GM21786 (cell line): Measurements from ENCODE around the gene RXRB.
"Not testable (repeated sequence)": the region's sequence is repeated elsewhere in the genome, so short reads cannot be mapped to it uniquely, and the experiment has no call there.

Experiments
- ATAC-seq: cut with Tn5 transposase; IDR thresholded peaks from one replicate; pipeline ENCODE4 v1.9.1; 2021; ENCODE audit not compliant: unreplicated experiment

Gene RXRB

GRCh38 chr6:33200219-33201146 lies at the start of gene RXRB, which contains the start of gene SLC39A7:
Gene RXRB, minus strand, starts transcription at chr6:33200665. Its CDS starts 189 bp downstream, at chr6:33200476.
Gene SLC39A7, plus strand, starts transcription at chr6:33200867. Its CDS starts 379 bp downstream, at chr6:33201246.
- ATAC-seq: peak; percentile 45

GRCh38 chr6:33249732-33250630 lies 49.5 kb upstream of the RXRB start:
- no peak for ATAC-seq

- peak; percentile 92 for ATAC-seq
These were observed 48.7 kb upstream of the RXRB start for GRCh38 chr6:33248932-33249731.

GRCh38 chr6:33248643-33248931 lies 48.1 kb upstream of the RXRB start:
- ATAC-seq: peak; percentile 2

- ATAC-seq: peak; percentile 28
These were observed 47.6 kb upstream of the RXRB start for GRCh38 chr6:33247977-33248642.

GRCh38 chr6:33243476-33243875 lies 43.0 kb upstream of the RXRB start:
- no peak for ATAC-seq

GRCh38 chr6:33241968-33242367 lies 41.5 kb upstream of the RXRB start:
- no peak for ATAC-seq

- no peak for ATAC-seq
These were observed 37.3 kb upstream of the RXRB start for GRCh38 chr6:33237741-33238140.

GRCh38 chr6:33236852-33237251 lies 36.4 kb upstream of the RXRB start:
- no peak for ATAC-seq

- ATAC-seq: no peak
These were observed 35.9 kb upstream of the RXRB start for GRCh38 chr6:33236328-33236727.

- no peak for ATAC-seq
These were observed 34.8 kb upstream of the RXRB start for GRCh38 chr6:33235221-33235634.

- not testable (repeated sequence) for ATAC-seq
These were observed 26.1 kb upstream of the RXRB start for GRCh38 chr6:33226503-33227120.

GRCh38 chr6:33217681-33218080 lies 17.2 kb upstream of the RXRB start:
- no peak for ATAC-seq

- no peak for ATAC-seq
These were observed 16.8 kb upstream of the RXRB start for GRCh38 chr6:33217246-33217645.

GRCh38 chr6:33216117-33216649 lies 15.7 kb upstream of the RXRB start:
- ATAC-seq: no peak

- no peak for ATAC-seq
These were observed 15.0 kb upstream of the RXRB start for GRCh38 chr6:33215271-33216116.

GRCh38 chr6:33213989-33214335 lies 13.5 kb upstream of the RXRB start:
- no peak for ATAC-seq

- no peak for ATAC-seq
These were observed 12.9 kb upstream of the RXRB start for GRCh38 chr6:33213166-33213988.
